Endothelial cell of umbilical vein (primary cell): ENCODE measurements around the gene KRT6A. TPM values are rescaled to one million over a fixed set of nuclear protein-coding genes. Genes with fewer than 3 reads are reported as not detected.

Experiments used
- BruUV-seq: library from RNA; stranded (reverse); fragments of 400-500 nt; replicated peaks from 2 replicates; lab custom pipeline; 2021; lab: Mats Ljungman, UMichigan
- CTCF ChIA-PET: fragments of 300-600, 350-600 bp; sonication (Branson Sonifier 250); formaldehyde crosslinking; loops from one replicate; lab custom pipeline; 2021; ENCODE audit warnings: antibody characterized with exemption, inconsistent platforms; lab: Charles Lee
- POLR2A ChIA-PET: fragments of 300-600, 350-600 bp; sonication (Branson Sonifier 250); formaldehyde crosslinking; loops from one replicate; lab custom pipeline; 2021; ENCODE audit warnings: antibody characterized with exemption, inconsistent platforms; lab: Charles Lee
- DNase-seq: peaks from one replicate; pipeline ENCODE4 v3.0.0-alpha.2; 2011; ENCODE audit warnings: low read depth, low spot score
- FAIRE-seq: peaks from 2 replicates; lab custom pipeline; 2011; peaks lifted over from hg19 to GRCh38; lab: Jason Lieb, UNC
- H2AFZ ChIP-seq: 2 replicates; pipeline ENCODE4 v1.6.0; 2012; ENCODE audit warnings: low read depth, low read length, control low read depth, inconsistent platforms
- H3K27ac ChIP-seq: 2 replicates; pipeline ENCODE4 v1.5.1; 2011; ENCODE audit warnings: low read depth, mild to moderate bottlenecking, control low read depth, low read length, moderate library complexity; ENCODE audit not compliant: insufficient read depth
- H3K27me3 ChIP-seq, 2 experiments: 2 replicates each; pipeline versions ENCODE4 v1.6.0 to v1.6.1; 2011; ENCODE audit warnings: low read length in 2 of 2, mixed read lengths in 1 of 2; ENCODE audit not compliant: control insufficient read depth in 2 of 2, insufficient read depth in 2 of 2
- H3K36me3 ChIP-seq, 2 experiments: 2 replicates in 1 of 2; 3 replicates in 1 of 2; pipeline ENCODE4 v1.5.1; 2011; ENCODE audit warnings: low read length in 2 of 2, mild to moderate bottlenecking in 1 of 2, moderate library complexity in 1 of 2; ENCODE audit not compliant: control insufficient read depth in 2 of 2, insufficient read depth in 2 of 2; ENCODE audit errors: extremely low read depth in 1 of 2
- H3K4me1 ChIP-seq: 3 replicates; pipeline ENCODE4 v1.5.1; 2011; ENCODE audit warnings: mild to moderate bottlenecking, low read length; ENCODE audit not compliant: control insufficient read depth, insufficient read depth; ENCODE audit errors: extremely low read depth
- H3K4me2 ChIP-seq: 2 replicates; pipeline ENCODE4 v1.6.1; 2011; ENCODE audit warnings: low read length, control low read depth, mixed read lengths; ENCODE audit not compliant: insufficient read depth
- H3K4me3 ChIP-seq, 3 experiments: fragments of 200-600 bp in 1 of 3; sonication (generic), shearing (Covaris generic) in 1 of 3; replicated peaks in 1 of 3; 2 replicates each; pipeline ENCODE4 v1.5.1; 2011 to 2016; ENCODE audit warnings: control low read depth in 3 of 3, low read length in 3 of 3, mild to moderate bottlenecking in 2 of 3, inconsistent platforms in 1 of 3, low read depth in 1 of 3, moderate library complexity in 1 of 3; ENCODE audit not compliant: insufficient read depth in 1 of 3
- H3K79me2 ChIP-seq: 2 replicates; pipeline ENCODE4 v1.6.0; 2012; ENCODE audit warnings: low read length, inconsistent platforms; ENCODE audit not compliant: control insufficient read depth, insufficient read depth
- H3K9ac ChIP-seq: replicated peaks from 2 replicates; pipeline ENCODE3; 2011; ENCODE audit warnings: low read length, control low read depth; ENCODE audit not compliant: insufficient read depth; ENCODE audit errors: extremely low read depth
- H3K9me1 ChIP-seq: replicated peaks from 3 replicates; pipeline ENCODE4 v1.6.0; 2011; ENCODE audit warnings: mild to moderate bottlenecking, low read length; ENCODE audit not compliant: control insufficient read depth, insufficient read depth; ENCODE audit errors: extremely low read depth
- H3K9me3 ChIP-seq: replicated peaks from 2 replicates; pipeline ENCODE4 v1.5.1; 2012; ENCODE audit warnings: low read length, inconsistent platforms; ENCODE audit not compliant: control insufficient read depth, insufficient read depth
- H4K20me1 ChIP-seq: replicated peaks from 2 replicates; pipeline ENCODE3; 2011; ENCODE audit warnings: mild to moderate bottlenecking, low read length; ENCODE audit not compliant: control insufficient read depth, insufficient read depth; ENCODE audit errors: extremely low read depth
- CTCF ChIP-seq, 2 donors: IDR thresholded peaks; 1 replicate in 1 of 2; 2 replicates in 1 of 2; pipeline ENCODE4 v1.5.1; 2011; ENCODE audit warnings: low read length in 2 of 2, mild to moderate bottlenecking in 2 of 2, moderate library complexity in 2 of 2, control low read depth in 1 of 2, inconsistent platforms in 1 of 2, low read depth in 1 of 2; ENCODE audit not compliant: insufficient read depth in 1 of 2; ENCODE audit errors: extremely low read depth in 1 of 2
- EZH2 ChIP-seq: IDR thresholded peaks from 2 replicates; pipeline ENCODE4 v1.6.1; 2012; ENCODE audit warnings: borderline replicate concordance, low read depth, mild to moderate bottlenecking, moderate library complexity, low read length, inconsistent platforms; ENCODE audit not compliant: severe bottlenecking
- FOS ChIP-seq: IDR thresholded peaks from 2 replicates; pipeline ENCODE4 v1.6.1; 2011; ENCODE audit warnings: mild to moderate bottlenecking, low read length, moderate library complexity, borderline replicate concordance; ENCODE audit not compliant: insufficient read depth
- GATA2 ChIP-seq: IDR thresholded peaks from 2 replicates; pipeline ENCODE4 v1.7.0; 2011; ENCODE audit warnings: low read depth, mild to moderate bottlenecking, moderate library complexity, mixed read lengths, low read length; ENCODE audit not compliant: insufficient read length, insufficient read depth
- JUN ChIP-seq: IDR thresholded peaks from 2 replicates; pipeline ENCODE4 v1.6.1; 2011; ENCODE audit warnings: borderline replicate concordance, low read depth; ENCODE audit not compliant: insufficient read length, insufficient read depth
- MAX ChIP-seq: IDR thresholded peaks from 2 replicates; pipeline ENCODE4 v1.6.1; 2011; ENCODE audit not compliant: insufficient read depth, insufficient read length
- MYC ChIP-seq: IDR thresholded peaks from one replicate; pipeline ENCODE4 v1.6.1; 2011; ENCODE audit warnings: mild to moderate bottlenecking, low read depth, low read length
- POLR2A ChIP-seq: IDR thresholded peaks from 2 replicates; pipeline ENCODE4 v1.6.1; 2012; ENCODE audit warnings: low read depth, mild to moderate bottlenecking, control low read depth, low read length
- POLR2AphosphoS5 ChIP-seq: IDR thresholded peaks from 2 replicates; pipeline ENCODE4 v1.6.1; 2012; ENCODE audit warnings: low read depth, mild to moderate bottlenecking, control low read depth, low read length, moderate library complexity; ENCODE audit not compliant: insufficient read depth
- dilution Hi-C: fragments of 300-500 bp; cut with MboI; formaldehyde crosslinking; loops from one replicate; pipeline ENCODE4 v1.15.0; 2019; ENCODE audit warnings: low sequenced_read_pairs; ENCODE audit not compliant: extremely low pct_ligation_motif_present
- intact Hi-C: fragments of 100-400 bp; cut with micrococcal nuclease; formaldehyde crosslinking; loops from one replicate; pipeline ENCODE4 v1.10.0; 2022
- polyA plus RNA-seq, 4 experiments: library from polyadenylated mRNA; depleted of rRNA in 3 of 4; stranded (reverse) in 3 of 4; unstranded in 1 of 4; fragments of >200 nt; gene quantifications; 2 replicates each; pipeline versions ENCODE4 v1.2.1 to v1.2.3, GENCODE V29; 2011 to 2012; ENCODE audit warnings: missing spikeins in 1 of 4
- total RNA-seq: library from RNA; stranded (reverse); gene quantifications from 2 replicates; pipeline ENCODE4 v1.2.3, GENCODE V29; 2021

KRT6A gene
- total and polyA plus RNA-seq, 2 donors (not counting 3 experiments of a cell fraction or from before 2014, with no cell fraction given), result 0.64 TPM; not detected in 1

DNA sequence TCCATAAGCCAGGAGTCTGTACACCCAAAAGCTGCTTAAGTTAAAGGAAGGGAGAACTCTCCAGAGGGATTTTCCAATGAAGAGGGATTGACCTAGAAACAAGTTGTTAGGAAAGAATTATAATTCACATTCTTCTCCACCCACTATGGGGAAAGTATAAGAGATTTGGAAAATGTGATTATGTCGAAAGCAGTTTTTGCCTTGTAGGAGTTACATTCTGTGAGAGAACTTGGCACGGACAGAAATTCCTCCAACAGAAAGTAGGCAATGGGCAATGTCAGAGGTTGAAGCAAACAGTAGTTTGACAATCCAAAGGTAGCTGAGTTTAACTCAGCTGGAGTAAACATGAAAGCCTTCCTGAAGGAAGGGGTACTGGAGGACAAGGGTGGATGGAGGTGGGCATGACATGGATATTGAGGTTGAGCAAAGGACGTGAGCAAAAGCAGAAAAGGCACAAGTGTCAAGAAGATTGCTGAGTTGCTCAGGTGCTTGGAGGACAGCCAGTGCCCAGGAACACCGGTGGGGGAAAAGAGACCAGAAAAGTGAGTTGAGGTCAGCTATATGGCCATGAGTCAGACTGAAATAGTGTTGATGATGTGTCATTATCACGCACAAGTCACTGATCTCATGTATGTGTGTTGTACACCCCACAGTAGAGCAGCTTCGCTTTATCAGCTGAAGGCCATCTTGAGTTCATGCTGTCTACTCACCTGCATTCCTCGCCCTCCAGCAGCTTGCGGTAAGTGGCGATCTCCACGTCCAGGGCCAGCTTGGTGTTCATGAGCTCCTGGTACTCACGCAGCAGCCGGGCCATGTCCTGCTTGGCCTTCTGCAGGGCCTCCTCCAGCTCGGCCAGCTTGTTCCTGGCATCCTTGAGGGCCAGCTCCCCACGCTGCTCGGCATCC lies 23.1 kb upstream of the KRT6A start:
- H3K9me3 ChIP-seq, result no peaks in the 10 kb centered on the region
- CTCF ChIA-PET, result interaction anchor here (1.7 kb wide), 1 partner anchor 16 kb away, joined by 4 read pairs; no protein-coding TSS in a partner anchor
- no peak overlapping the region for H3K9ac ChIP-seq
- H3K79me2 ChIP-seq, result no peaks in the 10 kb centered on the region
- intact Hi-C loops, result no loop called here
- no peak for DNase-seq
- no peaks in the 10 kb centered on the region for H3K27me3 ChIP-seq
- no TSS peak for BruUV-seq
- no peak overlapping the region for H3K27ac ChIP-seq
- H3K4me2 ChIP-seq, result no peak overlapping the region
- POLR2A ChIA-PET, result no interaction called here
- dilution Hi-C loops, result no loop called here
- FAIRE-seq, result no peak
- no peaks in the 10 kb centered on the region for H4K20me1 ChIP-seq
- no peak for TF ChIP-seq POLR2A
- no peak for TF ChIP-seq POLR2AphosphoS5
- TF ChIP-seq FOS, result no peak
- TF ChIP-seq EZH2, result no peak
- no peak for TF ChIP-seq MYC
- no peak for TF ChIP-seq JUN
- H3K36me3 ChIP-seq, result no peaks in the 10 kb centered on the region
- H3K4me1 ChIP-seq, result no peaks in the 10 kb centered on the region
- H3K9me1 ChIP-seq, result no peaks in the 10 kb centered on the region
- H2AFZ ChIP-seq, result no peak overlapping the region
- H3K4me3 ChIP-seq, result no peak overlapping the region

DNA sequence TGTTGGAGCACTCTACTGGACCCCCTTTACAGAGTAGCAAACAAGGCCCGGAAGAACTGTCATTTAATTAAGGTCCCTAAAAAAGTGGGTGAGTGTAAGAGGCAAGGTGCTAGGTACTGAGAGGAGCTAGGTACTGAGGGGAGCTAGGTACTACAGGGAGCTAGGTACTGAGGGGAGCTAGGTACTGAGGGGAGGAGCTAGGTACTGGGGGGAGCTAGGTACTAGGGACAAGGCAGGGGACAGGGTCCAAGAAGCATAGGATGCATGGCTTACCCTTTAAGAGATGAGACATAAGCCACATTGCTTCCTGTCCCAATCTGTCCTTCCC lies 22.2 kb upstream of the KRT6A start:
- H3K9ac ChIP-seq, result no peak overlapping the region
- H3K9me1 ChIP-seq, result no peaks in the 10 kb centered on the region
- H4K20me1 ChIP-seq, result no peaks in the 10 kb centered on the region
- TF ChIP-seq POLR2AphosphoS5, result no peak
- TF ChIP-seq JUN, result no peak
- TF ChIP-seq FOS, result no peak
- no peak for TF ChIP-seq MYC
- TF ChIP-seq EZH2, result no peak
- no peak for TF ChIP-seq MAX
- no peak for TF ChIP-seq POLR2A
- TF ChIP-seq GATA2, result no peak
- no peak for TF ChIP-seq CTCF (IDR thresholded peaks at IDR 0.05; ENCODE audit: extremely low read depth in 1 of 2, insufficient read depth in 1 of 2, low read depth in 1 of 2, low read length in 2 of 2)
- H3K27ac ChIP-seq, result no peak overlapping the region
- H3K4me2 ChIP-seq, result no peak overlapping the region
- POLR2A ChIA-PET, result no interaction called here
- FAIRE-seq (no peak), DNase-seq (no peak)
- CTCF ChIA-PET, result interaction anchor here (1.4 kb wide), 1 partner anchor 350 kb away, joined by 3 read pairs; no protein-coding TSS in a partner anchor
- no peaks in the 10 kb centered on the region for H3K9me3 ChIP-seq
- H2AFZ ChIP-seq, result no peak overlapping the region
- H3K36me3 ChIP-seq, result no peaks in the 10 kb centered on the region
- no peak overlapping the region for H3K4me3 ChIP-seq
- dilution Hi-C loops, result no loop called here
- H3K27me3 ChIP-seq, result no peaks in the 10 kb centered on the region
- no peaks in the 10 kb centered on the region for H3K4me1 ChIP-seq
- no TSS peak for BruUV-seq
- no peaks in the 10 kb centered on the region for H3K79me2 ChIP-seq
- intact Hi-C loops, result no loop called here
